Measurements from ENCODE around the gene C11orf71.

The C11orf71 gene

DNA sequence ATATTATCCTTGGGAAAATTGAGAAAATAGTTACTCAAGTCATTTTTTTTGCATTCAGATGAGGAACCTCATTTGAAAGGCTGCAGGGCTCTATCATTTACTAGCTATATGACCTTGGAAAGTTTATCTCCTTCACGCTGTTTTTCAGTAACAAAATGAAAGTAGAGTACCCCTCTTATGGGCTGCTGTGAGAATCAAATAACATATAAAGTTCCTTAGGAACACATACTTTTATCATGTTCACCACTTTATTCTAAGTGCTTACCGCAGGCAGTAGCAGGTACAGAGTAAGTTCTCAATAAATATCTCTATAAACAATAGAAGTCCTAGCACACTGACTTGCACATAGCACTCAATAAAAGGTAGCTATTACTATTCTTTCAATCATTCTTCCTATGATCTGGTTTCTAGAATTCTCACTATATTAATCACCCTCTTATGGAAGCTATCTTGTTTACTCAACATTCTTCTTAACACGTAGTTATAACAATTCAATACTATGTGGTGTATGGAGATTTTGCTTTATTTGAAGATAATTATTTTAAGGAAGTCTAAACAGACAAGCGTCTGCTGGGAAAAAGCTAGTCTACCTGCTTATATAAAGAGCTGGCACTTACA is 1.9 kb downstream of the C11orf71 start:
- no peak for DNase-seq

- DNase-seq = peak; percentile 13
Observed at GRCh38 chr11:114397349-114397982, 2.8 kb downstream of the C11orf71 start.

DNA sequence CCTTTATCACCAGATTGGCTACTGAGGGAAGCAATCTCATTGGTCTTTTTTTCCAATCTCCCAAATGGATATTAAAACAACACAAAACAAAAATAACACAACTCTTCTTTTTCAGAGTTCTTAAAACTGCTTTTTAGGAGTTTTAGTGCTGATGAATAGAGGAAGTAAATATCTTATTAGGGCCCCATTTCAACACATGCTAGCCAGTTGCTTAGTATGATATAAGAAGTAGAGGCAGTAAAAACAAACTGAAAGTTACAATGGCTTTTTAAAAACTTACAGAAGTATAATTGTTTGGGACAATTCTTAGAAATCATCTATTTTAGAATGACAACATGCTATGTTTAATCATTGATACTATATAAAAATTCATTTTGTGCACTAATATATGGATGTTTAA is 3.4 kb downstream of the C11orf71 start:
- DNase-seq = no peak

DNA sequence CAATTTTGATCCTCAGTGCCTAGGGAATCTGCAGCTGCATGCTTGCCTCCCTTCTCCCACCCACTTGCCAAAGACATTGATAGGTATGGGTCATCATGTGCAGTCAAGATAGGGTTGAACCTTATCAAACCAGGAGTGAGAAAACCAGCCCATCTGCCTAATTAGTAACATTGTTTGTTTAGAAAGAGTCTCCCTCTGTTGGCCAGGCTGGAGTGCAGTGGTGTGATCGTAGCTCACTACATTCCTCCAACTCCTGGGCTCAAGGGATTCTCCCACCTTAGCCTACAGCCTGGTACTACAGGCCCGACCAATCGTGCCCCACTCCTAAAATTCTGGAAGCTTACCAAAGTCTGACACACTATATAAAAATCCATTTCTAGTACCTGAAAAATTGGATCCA is 4.6 kb downstream of the C11orf71 start:
- DNase-seq = no peak

GRCh38 chr11:114392735-114393667 is 7.3 kb downstream of the C11orf71 start:
- no peak for DNase-seq

DNA sequence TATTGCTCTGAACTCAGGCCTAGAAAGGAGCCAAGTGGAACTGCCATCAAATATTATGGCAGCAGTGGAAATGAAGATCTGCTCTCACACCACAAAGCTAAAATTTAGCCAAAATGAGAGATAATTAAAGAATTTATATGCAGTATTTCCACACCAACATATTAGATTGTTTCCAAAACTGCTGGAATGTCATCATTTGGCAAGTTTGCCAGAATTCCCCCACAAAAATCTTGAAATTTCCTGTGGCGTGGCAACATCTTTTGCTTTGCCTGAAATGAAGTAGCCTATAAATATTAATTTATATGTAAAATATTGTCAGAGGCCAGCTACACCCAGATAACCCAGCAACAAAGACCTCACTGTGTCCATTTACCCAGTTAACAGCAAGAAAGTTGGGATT is 13.8 kb downstream of the C11orf71 start:
- no peak for DNase-seq

DNA sequence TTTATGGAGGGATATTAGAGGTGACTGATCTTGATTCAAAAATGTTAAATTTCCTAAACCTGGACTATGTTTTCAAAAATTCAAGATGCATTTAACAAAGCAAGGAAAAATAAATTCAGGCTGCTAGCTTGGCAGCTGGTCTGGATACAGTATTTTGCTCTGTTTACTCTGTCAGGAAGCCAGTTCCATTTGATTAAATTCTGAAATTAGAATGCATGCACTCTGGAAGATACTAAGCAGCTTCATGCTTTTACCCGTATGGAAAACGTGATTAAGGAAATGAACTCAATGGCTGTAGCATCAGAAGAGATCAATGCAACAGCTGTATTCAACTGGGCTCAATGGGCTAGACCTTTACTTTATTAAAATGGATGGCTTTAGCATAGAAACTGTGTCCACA is 14.2 kb downstream of the C11orf71 start:
- DNase-seq = no peak

DNA sequence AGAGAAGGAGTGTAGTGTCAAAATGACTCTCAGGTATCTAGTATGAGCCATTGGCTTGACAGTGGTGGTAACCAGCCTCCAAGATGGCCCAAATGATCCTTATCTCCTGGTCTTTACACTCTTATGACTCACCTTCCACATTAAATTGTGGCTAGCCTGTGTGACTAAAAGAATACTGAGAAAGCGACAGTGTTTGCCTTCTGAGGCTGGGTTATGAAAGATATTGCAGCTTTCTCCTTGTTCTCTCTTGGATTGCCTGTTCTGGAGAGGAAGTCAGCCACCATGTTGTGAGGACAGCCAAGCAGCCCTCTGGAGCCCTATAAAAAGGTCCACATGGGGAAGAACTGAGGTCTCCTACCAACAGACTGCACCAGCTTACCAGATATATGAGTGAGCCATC is 15.8 kb downstream of the C11orf71 start:
- DNase-seq = no peak

DNA sequence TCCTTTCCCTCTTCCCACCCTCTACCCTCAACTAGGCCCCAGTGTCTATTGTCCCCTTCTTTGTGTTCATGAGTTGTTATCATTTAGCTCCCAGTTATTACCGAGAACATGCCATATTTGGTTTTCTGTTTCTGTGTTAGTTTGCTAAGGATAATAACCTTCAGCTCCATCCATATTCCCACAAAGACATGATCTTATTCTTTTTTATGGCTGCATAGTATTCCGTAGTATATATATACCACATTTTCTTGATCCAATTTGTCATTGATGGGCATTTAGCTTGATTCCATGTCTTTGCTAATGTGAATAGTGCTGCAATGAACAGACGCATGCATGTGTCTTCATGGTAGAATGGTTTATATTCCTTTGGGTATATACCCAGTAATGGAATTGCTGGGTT is 17.8 kb downstream of the C11orf71 start:
- DNase-seq = no peak

GRCh38 chr11:114379394-114380069 is 20.8 kb downstream of the C11orf71 start:
- no peak for DNase-seq

- no peak for DNase-seq
Observed at GRCh38 chr11:114377612-114378267, 22.6 kb downstream of the C11orf71 start.

DNA sequence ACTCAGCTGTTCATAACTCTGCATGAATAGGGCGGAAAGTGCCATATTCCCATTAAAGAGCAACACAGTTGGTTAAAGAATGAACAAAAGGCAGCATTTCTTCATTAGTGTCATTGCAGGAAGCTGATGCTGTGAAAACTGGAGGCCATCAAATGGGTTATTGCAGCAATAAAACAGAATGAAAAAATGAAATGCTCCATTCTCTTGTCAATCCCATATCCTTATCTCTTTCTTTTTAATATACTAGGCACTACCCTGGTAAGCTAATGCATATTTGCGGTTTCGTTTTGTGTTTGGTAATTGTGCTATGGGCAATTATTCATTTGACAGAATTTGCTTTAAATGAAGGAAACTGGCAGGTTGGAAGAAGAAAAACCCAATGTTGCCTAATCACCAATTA is 25.3 kb downstream of the C11orf71 start:
- DNase-seq = no peak

DNA sequence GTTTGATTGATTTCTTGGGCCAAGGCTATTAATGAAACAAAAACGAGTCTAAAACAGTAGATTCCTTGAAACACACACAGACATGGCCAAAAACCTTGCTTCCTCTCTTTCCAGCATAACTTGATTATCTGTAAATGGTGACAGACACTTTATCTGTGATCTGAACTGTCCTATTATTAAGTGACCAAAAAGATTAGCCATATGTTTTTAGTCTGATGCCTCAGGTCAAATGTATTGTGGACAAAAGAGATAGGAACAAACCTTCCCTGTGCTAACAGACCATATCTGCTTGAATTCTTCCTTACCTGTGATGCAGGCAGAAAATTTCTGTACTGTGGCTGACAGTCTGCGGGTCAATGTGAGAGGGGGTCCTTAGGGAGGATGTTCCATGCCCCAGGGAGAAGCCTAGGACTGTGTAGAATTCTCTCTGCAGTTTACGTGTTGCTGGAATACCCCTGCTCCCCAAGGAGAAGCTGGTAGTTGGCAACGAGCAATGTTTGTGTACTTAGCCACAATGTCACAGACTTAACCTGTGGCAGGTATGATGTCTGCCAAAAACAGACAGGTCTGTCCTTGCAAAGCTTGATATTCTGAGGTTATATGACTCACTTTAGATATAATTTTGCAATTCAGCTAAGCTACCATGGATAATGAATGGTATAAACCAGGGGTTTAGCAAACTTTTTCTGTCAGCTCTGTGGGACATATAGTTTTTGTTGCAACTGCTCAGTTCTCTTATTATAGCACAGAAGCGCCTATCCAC is 31.2 kb downstream of the C11orf71 start:
- DNase-seq = peak; percentile 8

DNA sequence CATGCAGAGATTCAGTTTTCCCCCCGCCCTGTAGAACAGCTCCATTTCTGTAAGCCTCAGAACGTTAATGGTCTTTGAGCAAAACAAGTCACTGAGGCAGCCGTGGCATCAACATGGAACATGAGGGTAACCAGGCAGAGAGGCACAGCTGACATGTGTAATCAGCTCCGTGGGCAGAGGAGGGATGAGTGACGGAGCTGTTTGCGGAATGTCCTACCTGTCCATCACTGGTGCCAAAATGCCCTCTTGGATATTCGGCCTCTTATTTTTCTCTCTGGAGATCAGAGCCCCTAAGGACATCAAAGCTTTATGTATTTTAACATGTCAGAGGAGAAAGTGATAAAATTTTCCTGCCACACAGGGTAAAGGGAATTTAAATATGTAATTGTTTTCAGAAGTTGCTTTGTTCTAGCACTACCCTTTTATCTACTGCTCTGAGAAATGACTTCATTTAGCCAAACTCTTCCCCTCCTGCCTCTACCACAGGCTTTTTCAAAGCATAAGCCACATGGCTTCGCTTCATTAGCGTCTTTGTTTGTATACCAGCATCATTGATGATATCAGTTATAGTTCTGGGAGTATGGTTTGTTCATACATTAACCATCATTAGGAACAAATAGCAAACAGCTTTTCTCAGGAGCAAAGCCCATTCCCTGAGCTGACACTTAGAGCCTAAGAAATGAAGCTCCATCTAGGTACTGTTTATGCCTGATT is 32.9 kb downstream of the C11orf71 start:
- DNase-seq = no peak

- no peak for DNase-seq
Observed at GRCh38 chr11:114366331-114367243, 33.7 kb downstream of the C11orf71 start.

DNA sequence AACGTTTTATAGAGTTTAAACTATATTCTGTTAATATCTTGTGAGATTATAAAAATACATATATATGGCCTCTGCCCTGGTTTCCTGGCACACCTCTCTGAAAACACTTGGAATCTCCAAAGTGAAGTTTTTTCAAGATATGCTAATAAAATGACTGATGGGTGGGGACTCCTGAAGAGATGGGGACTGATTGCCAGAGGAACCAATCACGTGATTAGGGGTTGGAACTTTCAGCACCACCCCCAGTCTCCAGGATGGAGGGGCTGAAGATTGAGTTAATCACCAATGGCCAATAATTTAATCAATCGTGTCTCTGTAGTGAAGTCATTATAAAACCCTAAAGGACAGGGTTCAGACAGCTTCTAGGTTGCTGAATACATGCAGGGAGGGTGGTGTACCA is 37.4 kb downstream of the C11orf71 start:
- no peak for DNase-seq

DNA sequence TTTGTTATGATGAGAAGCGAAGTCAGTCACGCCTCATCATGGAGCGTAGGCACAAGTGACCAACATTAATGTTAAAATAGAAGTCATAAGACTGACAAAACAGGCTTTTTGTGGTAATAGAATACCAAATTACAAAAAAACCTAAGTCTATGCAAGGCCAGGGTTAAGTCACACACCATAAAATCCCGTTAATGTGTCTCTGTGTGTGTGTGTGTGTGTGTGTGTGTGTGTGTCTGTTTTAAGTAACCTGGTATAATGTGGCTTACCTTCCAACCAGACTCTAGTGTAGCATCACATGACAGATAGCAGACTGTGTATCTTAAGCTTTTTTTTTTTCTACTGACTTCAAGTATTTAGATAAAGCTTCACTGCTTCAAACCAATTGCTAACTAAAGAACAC is 38.0 kb downstream of the C11orf71 start:
- DNase-seq = no peak

DNA sequence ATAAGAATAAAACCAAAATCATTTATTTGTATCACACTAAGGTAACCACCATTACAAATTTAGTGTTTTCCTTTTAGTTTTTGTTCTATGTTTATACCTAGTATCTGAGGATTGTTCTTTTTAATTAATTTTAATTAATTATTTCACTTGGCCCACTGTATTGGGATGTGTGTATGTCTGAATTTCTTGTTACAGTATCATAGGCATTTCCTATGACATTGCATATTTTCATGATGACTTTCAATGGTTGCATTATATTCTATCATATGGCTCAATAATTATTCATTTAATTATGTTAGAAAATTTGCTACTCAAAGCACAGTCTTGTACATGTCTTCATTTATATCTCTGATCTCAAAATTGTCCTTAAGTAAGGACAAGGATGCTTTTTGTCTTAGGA is 41.0 kb downstream of the C11orf71 start:
- DNase-seq = no peak

GRCh38 chr11:114358716-114359115 is 41.6 kb downstream of the C11orf71 start:
- DNase-seq = no peak

- no peak for DNase-seq
Observed at GRCh38 chr11:114354076-114354475, 46.2 kb downstream of the C11orf71 start.
